A549 (cell line): ENCODE data around the gene ANXA6. TPM values are rescaled to one million over a fixed set of nuclear protein-coding genes. Genes with fewer than 3 reads are reported as not detected.

Experiments used
- ATAC-seq, 2 experiments: fragments of 200-7000 bp in 1 of 2; fragments of >200 bp in 1 of 2; cut with Nextera tagmentation in 1 of 2; cut with Tn5 transposase in 1 of 2; 3 replicates each; pipeline versions ENCODE4 v1.8.0 to v1.9.1; 2018 to 2020; ENCODE audit warnings: mild to moderate bottlenecking in 1 of 2, moderate library complexity in 1 of 2
- CTCF ChIA-PET: fragments of 300-600 bp; sonication (Branson Sonifier 250); formaldehyde crosslinking; extraction: SDS; loops from one replicate; lab custom pipeline; 2021; ENCODE audit warnings: antibody characterized with exemption, inconsistent platforms; lab: Yijun Ruan, JAX
- POLR2A ChIA-PET: fragments of 350-600 bp; formaldehyde crosslinking; extraction: SDS; loops from one replicate; lab custom pipeline; 2021; ENCODE audit warnings: antibody characterized with exemption, inconsistent platforms; lab: Yijun Ruan, JAX
- DNase-seq, 2 experiments: peaks; one replicate each; pipeline versions ENCODE4 v3.0.0 to v3.0.0-alpha.2; 2011 to 2016; ENCODE audit warnings: low read depth in 1 of 2, low spot score in 1 of 2
- FAIRE-seq: peaks from 2 replicates; lab custom pipeline; 2011; peaks lifted over from hg19 to GRCh38; lab: Jason Lieb, UNC
- H3K27ac ChIP-seq, 2 experiments: fragments of >200 bp; sonication (Bioruptor Twin); formaldehyde crosslinking; 3 replicates each; pipeline ENCODE4 v1.5.1; 2016 to 2017
- H3K4me1 ChIP-seq: fragments of >200 bp; sonication (Bioruptor Twin); formaldehyde crosslinking; 3 replicates; pipeline ENCODE4 v1.6.1; 2016
- H3K4me2 ChIP-seq: fragments of >200 bp; sonication (Bioruptor Twin); formaldehyde crosslinking; 3 replicates; pipeline ENCODE4 v1.6.1; 2016
- H3K4me3 ChIP-seq: fragments of >200 bp; sonication (Bioruptor Twin); formaldehyde crosslinking; 3 replicates; pipeline ENCODE4 v1.5.1; 2016
- H3K9me3 ChIP-seq: fragments of >200 bp; sonication (Bioruptor Twin); formaldehyde crosslinking; 3 replicates; pipeline ENCODE4 v1.6.1; 2016
- EP300 ChIP-seq, 2 experiments: fragments of >200 bp; sonication (Bioruptor Twin); formaldehyde crosslinking; IDR thresholded peaks; 2 replicates in 1 of 2; 3 replicates in 1 of 2; pipeline ENCODE4 v1.6.1; 2016 to 2017
- HMGXB4 ChIP-seq: fragments of 250-450 bp; sonication (Bioruptor Pico); IDR thresholded peaks from 2 replicates; pipeline ENCODE4 v1.5.0; 2021; ENCODE audit warnings: mild to moderate bottlenecking, moderate library complexity, borderline replicate concordance
- KDM1A ChIP-seq: fragments of 200-600 bp; sonication (generic); IDR thresholded peaks from 2 replicates; pipeline ENCODE4 v1.6.1; 2016; ENCODE audit warnings: low read depth, mild to moderate bottlenecking
- KDM5A ChIP-seq: fragments of 200-600 bp; sonication (generic); IDR thresholded peaks from 2 replicates; pipeline ENCODE4 v1.6.1; 2016; ENCODE audit warnings: antibody characterized with exemption, mild to moderate bottlenecking
- MAX ChIP-seq: IDR thresholded peaks from 2 replicates; pipeline ENCODE4 v1.6.1; 2012
- MAZ ChIP-seq: fragments of 150-350 bp; IDR thresholded peaks from 2 replicates; pipeline ENCODE4 v1.6.1; 2014; ENCODE audit warnings: antibody characterized with exemption, low read depth, low read length, borderline replicate concordance
- NFE2L2 ChIP-seq: fragments of 150-350 bp; conservative IDR thresholded peaks from 2 replicates; pipeline ENCODE4 v1.6.1; 2014; ENCODE audit warnings: low read length
- PBX3 ChIP-seq: IDR thresholded peaks from 2 replicates; pipeline ENCODE4 v1.6.1; 2012
- RARB ChIP-seq: fragments of 250-450 bp; sonication (Bioruptor Pico); IDR thresholded peaks from 2 replicates; pipeline ENCODE4 v1.8.0; 2021; ENCODE audit warnings: mild to moderate bottlenecking, moderate library complexity
- REST ChIP-seq: fragments of 200-600 bp; sonication (generic); IDR thresholded peaks from 2 replicates; pipeline ENCODE4 v1.6.1; 2016; ENCODE audit warnings: antibody characterized with exemption, mild to moderate bottlenecking, moderate library complexity
- RNF2 ChIP-seq: fragments of 200-600 bp; sonication (generic); IDR thresholded peaks from 2 replicates; pipeline ENCODE4 v1.6.1; 2016; ENCODE audit warnings: low read depth, mild to moderate bottlenecking, antibody characterized with exemption, moderate library complexity, borderline replicate concordance
- SMC3 ChIP-seq: fragments of >200 bp; sonication (Bioruptor Twin); formaldehyde crosslinking; IDR thresholded peaks from 3 replicates; pipeline ENCODE4 v1.6.1; 2018; ENCODE audit warnings: inconsistent platforms
- TFCP2L1 ChIP-seq: fragments of 250-450 bp; sonication (Bioruptor Pico); IDR thresholded peaks from 2 replicates; pipeline ENCODE4 v1.5.0; 2021; ENCODE audit warnings: mild to moderate bottlenecking
- ZFP36 ChIP-seq: fragments of 450-650 bp; IDR thresholded peaks from 2 replicates; pipeline ENCODE4 v1.6.1; 2014; ENCODE audit warnings: borderline replicate concordance; ENCODE audit not compliant: partially characterized antibody
- WGBS: methylation state at CpG from one replicate; pipeline ENCODE4 v1.1.6; 2017; ENCODE audit errors: missing lambda C conversion rate; 5-methylcytosine and 5-hydroxymethylcytosine counted together
- polyA plus RNA-seq, 4 experiments: library from polyadenylated mRNA; depleted of rRNA in 3 of 4; stranded (reverse); fragments of >200 nt; fragmentation: RNase III in 1 of 4; extraction: RNeasy Plus Mini Kit Qiagen cat#74134 plus additional on column Dnase treatment in 1 of 4; gene quantifications; 2 replicates in 3 of 4; 3 replicates in 1 of 4; pipeline ENCODE4 v1.2.3, GENCODE V29; 2011 to 2017

ANXA6 gene
- polyA plus RNA-seq, 2 of the 4 experiments (the other 2 are of a cell fraction): 32.4 to 53.0 TPM

GRCh38 chr5:151159649-151160373 lies 2.2 kb upstream of the ANXA6 start:
- Histone ChIP-seq H3K9me3 (no peaks in the 10 kb centered on the region), H3K4me1 (peaks cover 17% of the 10 kb centered on the region), H3K4me2 (no peak overlapping the region), H3K4me3 (no peak overlapping the region), H3K27ac (no peak overlapping the region)
- ChIA-PET CTCF (interaction anchor here (0.6 to 1.9 kb wide), 2 partner anchors 79 to 355 kb away, joined by 3 to 5 read pairs; no protein-coding TSS in a partner anchor), POLR2A (no interaction called here)
- no peak for FAIRE-seq
- no peak for ATAC-seq
- DNase-seq: no peak
- TF ChIP-seq RARB (CRISPR knock-in tag): no peak
- TF ChIP-seq KDM5A: no peak
- no peak for TF ChIP-seq KDM1A
- no peak for TF ChIP-seq TFCP2L1 (CRISPR knock-in tag)
- TF ChIP-seq EP300 (IDR thresholded peaks at IDR 0.05): no peak
- TF ChIP-seq REST: no peak
- no peak for TF ChIP-seq PBX3
- no peak for TF ChIP-seq MAX
- WGBS: 66% methylated on average over 9 of the region's 9 CpGs

- ATAC-seq: no peak; a peak in 1 of 6 replicates
- Histone ChIP-seq H3K4me1 (peaks cover 17% of the 10 kb centered on the region), H3K4me3 (peak overlapping the region; percentile 65), H3K27ac (peak overlapping the region; percentile 83 to 92), H3K4me2 (peak overlapping the region; percentile 99), H3K9me3 (no peaks in the 10 kb centered on the region)
- TF ChIP-seq MAZ (no peak), NFE2L2 (no peak), SMC3 (no peak), RNF2 (no peak)
- ChIA-PET POLR2A (interaction anchor here (1.0 kb wide), 1 partner anchor 94 kb away, joined by 3 read pairs; no protein-coding TSS in a partner anchor), CTCF (interaction anchor here (0.7 to 2.7 kb wide), 7 partner anchors 8 to 133 kb away, joined by 3 to 16 read pairs (median 3); no protein-coding TSS in a partner anchor)
- DNase-seq: no peak
- no peak for FAIRE-seq
- WGBS: 55% methylated on average over 6 of the region's 6 CpGs
Observed at GRCh38 chr5:151158287-151158661, 695 bp upstream of the ANXA6 start.

GRCh38 chr5:151156507-151157420 lies 815 bp downstream of the ANXA6 start:
- WGBS: 80% methylated on average over 16 of the region's 20 CpGs
- POLR2A ChIA-PET: interaction anchor here (1.0 kb wide), 1 partner anchor 96 kb away, joined by 3 read pairs; no protein-coding TSS in a partner anchor
- TF ChIP-seq ZFP36 (peak; percentile 7), HMGXB4 (CRISPR knock-in tag) (no peak)

More at GRCh38 chr5:151156507-151157420, 815 bp downstream of the ANXA6 start:
- DNase-seq: no peak
- peak overlapping the region; percentile 83 to 92 for H3K27ac ChIP-seq
- H3K4me2 ChIP-seq: peak overlapping the region; percentile 99
- peak; percentile 26 to 56; a peak in 4 of 6 replicates for ATAC-seq
- no peaks in the 10 kb centered on the region for H3K9me3 ChIP-seq
- peak overlapping the region; percentile 65 for H3K4me3 ChIP-seq
- CTCF ChIA-PET: interaction anchor here (0.8 to 2.7 kb wide), 9 partner anchors 8 to 108 kb away, joined by 3 to 16 read pairs (median 3); no protein-coding TSS in a partner anchor
- H3K4me1 ChIP-seq: peaks cover 17% of the 10 kb centered on the region
- FAIRE-seq: no peak
